NCI-H524 (cell line): ENCODE results near the gene FCMR.

ENCODE experiments used
- DNase-seq, 2 experiments: peaks; one replicate each; lab custom pipeline; 2025; lab: John Stamatoyannopoulos, UW

Gene FCMR

DNA sequence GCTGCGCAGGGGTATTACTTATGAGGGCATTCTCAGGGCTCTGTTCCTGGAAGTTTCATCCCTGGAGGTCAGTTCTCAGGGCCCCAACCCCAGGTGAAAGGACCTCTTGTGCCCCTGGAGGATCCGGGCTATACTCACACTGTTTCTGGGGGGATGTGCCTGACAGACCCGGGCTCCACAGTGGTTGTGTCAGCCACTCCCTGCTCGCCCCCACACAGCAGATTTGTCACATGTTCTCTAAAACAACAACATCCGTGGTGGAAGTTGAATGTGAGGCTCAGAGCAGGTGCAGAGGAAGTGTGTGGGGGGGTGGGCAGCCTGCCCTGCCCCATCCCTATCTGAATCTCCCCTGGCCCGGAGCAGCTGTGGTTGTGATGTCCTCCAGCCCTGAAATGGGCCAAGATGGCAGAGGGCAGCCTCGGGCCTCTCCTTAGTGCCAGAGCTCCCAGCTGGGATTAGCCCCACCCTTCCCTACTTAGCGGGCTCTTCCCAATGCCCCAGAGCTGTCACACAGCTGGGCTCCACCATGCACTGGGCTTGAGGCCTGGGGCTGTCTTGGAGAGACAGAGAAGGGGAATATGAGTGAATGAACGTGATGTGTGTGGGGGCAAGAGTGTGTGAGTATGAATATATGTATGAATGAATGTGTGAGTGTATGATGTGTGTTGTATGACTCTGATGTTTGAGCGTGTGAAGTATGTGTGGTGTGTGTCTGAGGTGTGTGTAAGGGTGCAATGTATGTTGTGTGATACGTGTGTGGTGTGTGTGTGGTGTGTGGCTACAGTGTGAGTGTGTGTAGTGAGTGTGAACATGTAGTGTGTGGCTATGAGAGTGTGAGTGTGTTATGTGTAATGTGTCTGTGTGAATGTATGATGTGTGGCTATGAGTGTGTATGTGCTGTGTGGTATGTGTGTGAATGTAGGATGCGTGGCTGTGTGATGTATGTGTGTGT lies 1.5 kb upstream of the FCMR start:
- peak in 1 of 2 experiments; percentile 8 for DNase-seq

DNA sequence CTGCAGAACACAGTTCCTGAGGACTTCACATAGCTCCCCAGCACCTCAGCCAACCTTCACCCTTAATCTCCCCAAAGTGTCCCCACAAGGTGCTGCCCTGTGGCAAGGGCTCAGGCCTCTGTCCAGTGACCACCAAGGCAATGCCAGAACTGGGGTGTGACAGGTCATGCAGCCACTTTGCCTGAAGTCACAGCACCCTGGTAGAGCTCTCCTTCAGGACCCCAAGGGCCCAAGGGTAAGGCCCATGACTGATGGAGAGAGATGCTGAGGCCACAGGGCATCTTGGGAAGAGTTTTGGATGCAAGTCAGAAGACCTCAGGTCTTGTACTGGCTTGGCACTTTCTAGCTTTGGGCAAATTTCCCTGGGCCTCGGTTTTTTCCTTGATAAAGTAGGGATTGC lies 783 bp upstream of the FCMR start:
- no peak for DNase-seq

DNA sequence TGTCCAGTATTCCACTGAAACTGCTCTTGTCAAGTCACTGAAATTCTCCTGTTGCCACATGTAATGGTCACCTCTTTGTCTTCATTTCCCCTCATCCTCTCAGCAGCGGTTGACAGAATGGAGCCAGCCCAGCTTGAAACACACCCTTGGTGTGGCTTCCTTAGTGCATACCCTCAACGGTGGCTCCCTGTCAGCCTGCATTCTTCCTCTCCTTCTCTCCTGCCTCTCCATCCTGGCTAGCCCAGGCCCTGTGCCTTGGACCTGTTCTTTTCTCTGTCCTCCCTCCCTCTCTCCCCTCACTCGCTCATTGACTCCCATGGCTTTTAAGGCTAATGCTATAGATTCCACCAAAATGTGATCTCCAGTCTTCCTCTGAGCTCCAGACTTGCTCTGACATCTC lies 3.7 kb downstream of the FCMR start:
- DNase-seq = no peak

DNA sequence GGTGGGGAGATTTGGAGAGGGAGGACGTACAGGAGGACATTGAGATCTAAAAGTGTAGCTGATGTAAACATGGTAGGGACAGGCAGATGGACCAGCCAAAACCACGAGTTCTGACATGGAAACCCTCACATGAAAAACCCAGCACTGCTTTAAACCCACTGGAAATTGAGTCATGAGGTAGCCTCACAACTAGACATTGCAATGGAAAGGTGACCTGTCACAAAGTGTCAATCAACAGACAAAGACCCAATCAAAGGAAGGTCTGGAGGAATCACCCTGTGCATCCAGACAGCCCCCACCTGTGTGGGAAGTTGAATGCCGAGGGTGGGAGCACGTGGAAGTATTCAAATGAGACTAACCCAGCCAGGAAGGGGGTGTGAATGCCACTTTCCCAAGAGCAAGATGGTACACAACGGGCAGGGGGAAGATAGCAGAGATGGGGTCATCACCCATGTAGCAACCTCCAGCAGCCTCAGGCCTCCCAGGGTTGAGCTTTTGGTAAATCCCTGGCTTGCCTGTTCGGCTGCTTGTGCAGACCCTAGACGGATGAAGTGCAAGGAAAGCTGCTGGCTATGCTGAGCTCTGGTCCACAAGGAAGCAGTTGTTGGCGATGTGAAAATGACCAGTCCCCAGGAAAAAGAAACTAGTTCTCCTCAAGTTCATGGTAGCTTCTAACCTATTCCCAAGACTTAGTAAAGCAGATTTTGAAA lies 5.6 kb downstream of the FCMR start:
- no peak for DNase-seq

DNA sequence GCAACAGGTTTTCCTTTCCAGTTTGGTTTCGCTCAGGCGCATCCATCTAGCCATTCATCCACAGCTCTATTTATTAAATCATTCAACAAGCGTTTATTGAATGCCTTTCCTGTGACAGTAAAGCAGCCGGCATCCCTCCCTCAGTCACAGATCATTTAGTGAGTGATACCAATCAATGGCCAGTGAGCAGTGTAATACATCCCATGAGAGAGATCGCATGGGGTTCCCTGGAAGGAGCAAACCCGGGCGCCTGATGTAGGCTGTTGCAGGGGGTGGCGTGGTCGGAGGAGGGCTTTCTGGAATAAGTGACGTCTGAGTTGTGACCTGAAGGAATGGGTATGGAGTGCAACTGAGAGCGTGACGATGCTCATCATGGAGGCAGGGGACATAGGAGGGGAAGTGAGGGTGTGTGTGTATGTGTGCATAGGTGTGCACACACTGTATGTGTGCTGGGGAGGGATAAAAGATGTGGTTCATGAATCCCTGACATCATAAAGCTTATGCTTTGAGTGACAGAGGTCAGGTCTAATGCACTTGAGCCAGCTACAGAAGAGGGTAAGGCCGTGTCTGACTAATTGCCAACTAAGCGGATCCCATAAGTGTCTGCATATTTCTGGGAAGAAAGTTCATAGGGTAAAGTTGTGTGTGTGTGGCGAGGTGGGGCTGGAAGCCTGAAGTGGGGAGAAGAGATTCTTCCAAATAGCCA lies 6.6 kb downstream of the FCMR start:
- DNase-seq = no peak

DNA sequence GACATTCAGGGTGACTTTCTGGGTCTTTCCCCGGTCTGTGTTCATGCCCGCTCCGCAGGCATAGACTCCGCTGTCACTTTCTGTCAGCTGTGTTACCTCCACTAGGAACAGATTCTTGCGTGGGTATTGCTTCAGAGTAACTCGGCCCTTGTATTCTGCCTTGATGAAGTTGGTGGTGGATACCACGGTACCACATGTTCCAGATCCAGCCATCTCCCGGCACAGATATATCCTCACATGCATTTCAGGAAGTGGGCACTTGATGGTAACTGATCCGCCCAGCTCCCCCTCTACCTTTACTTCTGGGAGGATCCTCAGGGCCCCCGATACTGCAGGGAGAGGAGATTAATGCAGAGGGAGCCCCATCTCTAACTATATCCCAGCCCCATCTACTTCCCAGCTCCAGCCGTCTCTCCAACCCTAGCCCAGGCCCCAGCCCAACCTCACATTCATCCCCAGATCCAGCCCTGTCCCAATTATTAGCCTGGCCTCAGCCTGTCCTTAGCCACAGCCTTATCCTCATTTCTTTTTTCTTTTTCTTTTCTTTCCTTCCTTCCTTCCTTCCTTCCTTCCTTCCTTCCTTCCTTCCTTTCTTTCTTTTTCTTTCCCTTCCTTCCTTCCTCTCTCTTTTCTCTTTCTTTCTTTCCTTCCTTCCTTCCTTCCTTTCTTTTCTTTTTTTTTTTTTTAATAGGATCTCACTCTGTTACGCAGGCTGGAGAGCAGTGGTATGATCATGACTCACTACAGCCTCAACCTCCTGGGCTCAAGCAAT lies 7.8 kb downstream of the FCMR start:
- no peak for DNase-seq

DNA sequence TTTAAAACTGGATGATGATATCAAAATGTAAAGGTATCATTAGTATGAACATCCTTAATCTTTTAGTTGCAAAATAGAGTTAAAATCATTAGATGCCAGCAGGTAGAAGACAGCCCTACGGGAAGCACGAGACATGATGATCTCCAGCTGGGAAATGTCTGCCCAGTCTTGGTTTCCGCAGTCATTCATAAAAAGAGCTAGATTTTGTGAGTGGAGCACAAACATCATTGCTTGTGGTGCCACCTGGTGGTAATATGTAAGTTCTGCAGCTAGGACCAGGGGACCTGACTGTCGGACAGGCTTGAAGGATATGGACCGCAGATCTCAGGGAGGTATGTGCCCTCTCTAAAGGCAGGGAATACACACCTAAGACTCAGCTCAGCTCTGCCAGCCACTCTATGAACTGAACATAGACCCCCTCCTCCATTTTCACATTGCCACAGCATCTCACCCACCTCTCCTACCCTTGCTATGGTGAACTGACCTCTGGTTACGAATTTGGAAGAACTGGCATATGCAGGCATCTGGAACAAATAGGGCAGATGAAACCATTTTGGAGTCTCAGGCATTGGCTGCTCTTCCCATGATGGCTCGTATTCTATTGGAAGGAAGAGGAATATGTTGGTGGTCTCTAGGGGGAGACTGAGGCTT lies 9.2 kb downstream of the FCMR start:
- peak; percentile 54 to 82 for DNase-seq

DNA sequence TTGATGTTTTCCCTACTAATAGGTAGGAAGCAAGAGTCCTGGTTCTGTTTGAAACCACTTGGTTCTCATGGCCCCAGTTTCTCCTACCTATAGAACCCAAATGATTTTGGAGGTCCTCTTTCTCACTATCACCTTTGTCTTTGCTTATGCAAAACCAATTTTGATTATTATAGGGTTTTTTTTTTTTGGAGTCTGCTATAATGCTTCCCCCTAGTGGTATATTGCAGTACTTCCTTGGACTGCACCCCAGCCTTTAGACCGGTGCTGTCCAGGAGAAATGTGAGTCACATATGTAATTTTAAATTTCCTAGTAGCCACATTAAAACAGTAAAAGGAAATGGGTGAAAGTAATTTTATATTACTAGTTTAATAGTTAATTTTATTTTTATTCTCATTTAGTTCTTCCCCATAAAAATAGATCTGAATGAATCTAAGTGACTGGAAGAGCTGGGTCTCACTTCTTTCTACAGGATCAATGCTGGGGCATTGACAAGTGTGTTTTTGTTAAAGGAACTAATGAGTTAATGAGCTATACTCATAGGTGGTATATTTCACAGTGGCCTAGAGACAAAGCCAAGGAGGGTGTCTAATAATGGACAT lies 10.6 kb downstream of the FCMR start:
- peak in 1 of 2 experiments; percentile 31 for DNase-seq

DNA sequence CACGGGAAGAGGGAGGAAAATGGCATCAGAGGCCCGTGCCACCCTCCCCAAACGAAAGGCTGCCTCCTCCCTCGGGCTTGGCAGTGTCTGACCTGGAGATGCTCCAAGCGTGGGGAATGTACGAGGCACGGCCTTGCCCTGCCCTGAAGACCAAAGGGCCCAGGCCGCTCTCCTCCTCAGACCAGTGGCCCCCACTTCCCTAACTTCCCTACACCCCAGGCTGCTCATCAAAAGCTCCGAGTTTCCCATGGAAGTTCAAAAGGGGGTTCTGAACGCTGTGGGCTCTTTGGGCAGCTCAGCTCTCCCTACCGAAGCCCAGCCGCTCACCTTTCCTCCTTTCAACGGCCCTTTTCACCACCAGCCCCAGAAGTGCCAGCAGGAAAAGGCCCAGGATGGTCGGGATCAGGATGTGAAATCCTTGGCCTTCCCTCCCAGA lies 11.8 kb downstream of the FCMR start:
- DNase-seq = no peak

DNA sequence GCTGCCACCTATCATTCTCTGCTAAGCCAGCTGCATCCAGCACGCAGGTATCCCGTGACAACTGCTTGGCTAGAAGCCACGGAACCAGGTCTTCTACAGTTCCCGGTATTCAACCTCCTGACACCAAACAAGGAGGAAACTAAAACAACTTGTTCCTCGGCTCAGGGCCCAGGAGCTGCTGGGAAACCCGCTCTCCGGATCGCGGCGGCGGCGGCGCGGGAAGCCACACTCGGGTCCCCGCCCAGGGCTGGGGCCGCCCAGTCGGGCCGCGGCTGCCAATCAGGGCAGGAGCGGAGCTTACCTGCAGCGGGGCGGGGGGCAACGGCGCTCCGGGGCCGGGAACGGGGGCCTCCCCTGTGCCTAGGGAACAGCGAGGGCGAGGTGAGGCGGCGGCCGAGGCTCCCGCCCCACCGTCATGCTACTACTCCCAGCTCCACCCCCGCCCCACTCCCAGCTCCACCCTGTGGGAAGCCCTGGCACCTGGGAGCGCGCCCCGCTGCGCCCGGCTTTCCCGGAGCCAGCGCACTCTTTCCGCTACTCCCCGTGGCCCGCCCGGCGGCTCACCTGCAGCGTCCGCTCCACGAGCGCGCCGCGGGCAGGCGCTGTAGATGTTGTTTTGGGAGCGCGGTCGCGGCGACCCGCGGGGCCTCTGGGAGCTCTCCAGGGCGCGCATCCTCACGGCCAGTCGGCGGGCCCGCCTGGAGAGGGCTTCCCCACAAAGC lies 12.4 kb downstream of the FCMR start:
- peak; percentile 45 to 47 for DNase-seq

DNA sequence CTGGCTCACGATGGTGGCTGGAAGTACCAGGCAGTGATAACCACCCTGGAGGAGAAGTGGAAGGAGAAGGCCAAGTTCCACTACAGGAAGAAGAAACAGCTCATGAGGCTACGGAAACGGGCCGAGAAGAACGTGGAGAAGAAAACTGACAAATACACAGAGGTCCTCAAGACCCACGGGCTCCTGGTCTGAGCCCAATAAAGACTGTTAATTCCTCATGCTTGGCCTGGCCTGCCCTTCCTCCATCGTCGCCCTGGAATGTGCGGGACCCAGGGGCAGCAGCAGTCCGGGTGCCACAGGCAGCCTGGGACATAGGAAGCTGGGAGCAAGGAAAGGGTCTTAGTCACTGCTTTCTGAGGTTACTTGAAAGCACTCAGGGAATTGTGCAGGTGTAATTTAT lies 13.7 kb downstream of the FCMR start:
- DNase-seq = no peak

DNA sequence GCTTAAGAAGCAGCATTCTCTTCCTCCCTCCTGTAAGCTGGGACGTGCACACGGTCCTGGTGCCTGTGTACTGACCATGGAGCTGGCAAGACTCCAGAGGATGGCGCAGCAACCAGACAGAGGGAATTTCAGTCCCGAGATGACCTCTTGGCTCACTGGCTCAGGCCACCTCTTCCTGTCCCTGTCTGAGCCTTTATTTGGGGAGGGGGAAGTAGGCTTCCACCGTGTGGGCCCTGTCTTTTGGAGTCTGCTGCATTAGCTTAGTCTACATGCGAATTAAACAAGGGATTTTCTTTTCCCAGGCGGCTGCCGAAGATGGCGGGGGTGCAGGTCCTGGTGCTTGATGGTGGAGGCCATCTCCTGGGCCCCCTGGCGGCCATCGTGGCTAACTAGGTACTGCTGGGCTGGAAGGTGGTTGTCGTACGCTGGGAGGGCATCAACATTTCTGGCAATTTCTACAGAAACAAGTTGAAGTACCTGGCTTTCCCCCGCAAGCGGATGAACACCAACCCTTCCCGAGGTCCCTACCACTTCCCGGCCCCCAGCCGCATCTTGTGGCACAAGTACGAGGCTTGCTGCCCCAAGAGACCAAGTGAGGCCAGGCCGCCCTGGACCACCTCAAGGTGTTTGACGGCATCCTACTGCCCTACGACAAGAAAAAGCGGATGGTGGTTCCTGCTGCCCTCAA lies 14.3 kb downstream of the FCMR start:
- DNase-seq = peak in 1 of 2 experiments; percentile 18

DNA sequence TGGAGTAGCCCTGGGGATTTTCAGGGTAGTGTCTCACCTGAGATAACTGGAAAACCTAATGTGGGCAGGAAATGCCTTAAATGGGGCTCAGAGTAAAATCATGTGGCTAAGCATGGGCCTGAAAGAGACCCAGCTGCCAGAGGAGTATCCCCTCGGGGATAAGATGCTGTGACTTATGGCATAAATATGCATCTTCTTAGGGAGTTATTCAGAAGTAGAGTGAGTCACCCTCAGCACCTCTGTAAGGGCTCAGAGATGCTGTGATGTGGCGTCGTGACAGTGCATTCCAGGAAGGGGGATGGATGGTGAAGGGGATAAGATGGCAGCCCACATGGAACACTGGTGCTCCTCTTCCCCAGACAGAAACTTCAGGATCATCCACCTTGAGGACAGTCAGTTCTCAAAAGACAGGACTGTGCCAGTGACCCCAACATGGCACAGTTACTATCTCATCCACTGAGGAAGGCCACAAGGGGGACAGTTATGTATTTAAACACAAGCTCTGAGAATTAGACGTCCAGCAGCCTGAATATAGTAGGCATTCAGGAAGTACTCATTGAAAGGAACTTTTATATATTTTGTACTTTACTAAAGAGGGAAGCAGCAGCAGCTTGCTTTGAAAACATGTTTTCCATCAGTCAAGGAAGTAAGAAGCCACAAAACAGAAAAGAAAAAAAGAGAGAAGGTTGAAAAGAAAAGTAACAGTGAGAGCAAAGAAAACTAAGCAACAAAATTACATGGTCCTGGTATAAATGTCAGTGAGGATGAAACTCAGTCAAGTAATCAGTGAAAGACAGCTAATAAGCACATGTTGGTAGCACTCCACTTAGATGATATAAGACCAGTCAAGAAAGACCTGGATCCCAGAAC lies 16.2 kb downstream of the FCMR start:
- DNase-seq = no peak

DNA sequence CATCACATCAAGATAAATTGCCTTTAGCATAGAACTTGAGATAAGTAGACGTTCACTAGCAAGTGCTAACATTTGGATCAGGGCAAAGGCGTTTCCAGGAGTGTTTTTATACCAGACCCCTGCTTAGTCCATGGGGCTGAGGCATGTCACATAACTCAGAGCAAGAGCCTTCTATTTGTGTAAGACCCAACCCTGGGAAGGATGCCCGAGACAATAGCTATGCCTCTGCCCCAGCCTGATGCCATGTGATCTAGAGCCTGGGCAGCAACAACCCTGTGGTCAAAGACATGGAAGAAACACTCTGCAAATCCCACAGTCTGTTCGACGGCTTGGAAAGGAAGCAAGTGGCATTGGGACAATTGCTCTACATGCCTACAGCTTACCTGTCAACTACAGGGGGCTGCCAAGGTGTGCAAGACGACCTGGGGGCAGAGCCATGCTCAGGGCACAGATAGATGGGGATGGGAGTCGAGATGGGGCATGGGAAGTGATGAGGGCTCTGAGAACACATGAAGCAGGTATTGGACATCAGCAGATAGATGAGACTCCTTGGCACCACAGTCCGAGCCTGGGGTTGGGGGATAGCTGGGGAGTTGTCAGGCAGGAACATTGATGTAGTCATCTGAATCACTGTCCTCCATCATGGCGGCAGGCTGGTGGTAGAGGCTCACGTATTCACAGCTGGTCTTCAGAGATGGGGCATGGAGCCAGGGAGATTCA lies 17.2 kb downstream of the FCMR start:
- no peak for DNase-seq

DNA sequence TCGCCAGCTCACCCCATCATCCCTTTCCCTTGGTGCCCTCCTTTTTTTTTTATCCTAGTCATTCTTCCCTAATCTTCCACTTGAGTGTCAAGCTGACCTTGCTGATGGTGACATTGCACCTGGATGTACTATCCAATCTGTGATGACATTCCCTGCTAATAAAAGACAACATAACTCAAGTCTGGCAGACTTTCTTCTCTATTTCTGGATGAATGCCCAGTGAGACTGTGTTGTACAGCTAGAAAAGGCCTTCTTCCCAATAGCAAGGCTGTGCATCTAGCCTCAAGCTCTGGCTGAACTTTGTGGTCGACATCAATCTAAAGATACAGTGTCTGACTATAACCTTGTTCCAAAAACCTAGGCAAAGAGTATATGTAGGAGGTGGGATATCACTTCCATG lies 18.1 kb downstream of the FCMR start:
- no peak for DNase-seq

DNA sequence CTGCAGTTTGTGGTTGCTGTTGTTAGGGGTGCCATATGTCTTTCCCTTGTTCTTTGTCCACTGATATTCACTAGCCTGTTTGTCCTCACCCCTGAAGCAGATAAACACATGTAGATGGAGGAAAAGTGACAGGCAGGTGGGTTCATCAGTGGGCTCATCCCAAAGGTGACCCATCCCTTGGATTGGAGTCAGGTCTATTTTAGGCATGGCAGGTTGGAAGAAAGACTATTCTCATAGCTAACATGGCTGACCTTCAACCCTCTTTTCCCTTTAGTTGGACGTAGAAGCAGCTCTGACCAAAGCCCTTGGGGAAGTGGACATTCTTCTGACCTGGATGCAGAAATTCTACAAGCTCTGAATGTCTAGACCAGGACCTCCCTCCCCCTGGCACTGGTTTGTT lies 19.0 kb downstream of the FCMR start:
- DNase-seq = no peak

DNA sequence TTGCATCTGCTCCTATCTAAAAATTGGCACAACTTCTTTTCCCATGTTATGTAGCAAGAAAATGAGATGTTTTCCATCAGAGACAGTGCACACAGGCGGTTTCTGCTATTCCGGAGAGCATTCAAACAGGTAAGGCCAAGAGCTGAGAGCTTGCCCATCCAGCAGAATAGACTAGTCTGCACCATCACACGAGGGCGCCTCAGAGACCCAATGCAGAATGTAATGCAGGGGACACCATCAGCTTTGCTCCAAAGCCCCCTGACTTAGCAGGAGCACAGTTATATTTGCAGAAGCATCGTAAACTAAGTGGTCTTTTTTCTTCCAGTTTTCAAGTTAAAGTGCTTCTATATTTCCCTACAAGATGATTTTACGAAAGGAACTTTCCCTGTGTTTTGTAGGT lies 19.8 kb downstream of the FCMR start:
- DNase-seq = no peak

DNA sequence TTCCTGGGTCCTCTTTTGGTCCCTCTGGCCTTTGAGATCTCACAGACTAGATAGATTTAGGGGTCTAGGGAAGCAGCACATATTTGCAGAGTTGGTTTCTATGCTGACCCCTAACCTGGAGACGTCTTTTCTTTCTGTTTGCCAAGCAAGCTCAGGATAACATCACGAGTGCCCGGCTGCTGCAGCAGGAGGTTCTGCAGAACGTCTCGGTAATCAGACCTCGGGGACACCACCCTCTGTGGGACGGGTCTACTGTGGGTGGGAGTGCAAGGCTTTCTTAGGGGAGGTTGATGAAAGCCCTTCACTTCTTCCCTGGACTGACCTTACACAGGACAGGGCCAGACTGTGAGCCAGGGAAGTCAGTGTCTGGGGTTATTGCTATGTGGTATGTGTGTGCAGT lies 21.6 kb downstream of the FCMR start:
- DNase-seq = no peak
